Measurements from ENCODE around the gene MEIS3. TPM values are rescaled to one million over a fixed set of nuclear protein-coding genes. Genes with fewer than 3 reads are reported as not detected.

Gene MEIS3
- total RNA-seq, 1 experiment from 2014 or later = 35.8 TPM

DNA sequence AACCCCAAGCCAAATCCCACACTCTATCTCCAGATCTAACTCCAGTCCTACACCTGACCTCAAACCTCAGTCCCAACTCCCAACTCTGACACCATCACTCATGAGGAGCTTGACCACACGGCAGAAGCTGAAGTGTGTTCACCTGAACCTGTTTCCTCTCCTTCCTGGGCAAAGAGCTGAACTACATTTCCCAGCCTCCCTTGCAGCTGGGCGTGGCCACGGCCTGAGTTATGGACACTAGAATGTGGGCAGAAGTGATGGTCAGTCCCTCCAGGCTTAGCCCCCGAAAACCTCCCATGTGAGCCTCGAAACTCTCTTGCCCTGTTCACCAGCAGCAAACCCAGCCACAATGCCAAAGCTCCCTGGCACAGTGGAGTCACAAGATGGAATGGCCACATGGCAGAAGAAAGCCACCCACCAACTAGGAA lies 19.5 kb upstream of the MEIS3 start:
- ATAC-seq = peak; percentile 72
- POLR2A ChIA-PET = interaction anchor here (1.4 kb wide), 1 partner anchor 8 kb away, joined by 6 read pairs; no protein-coding TSS in a partner anchor
- no TSS peak for BruUV-seq (replicated peaks)

More for the DNA sequence above, 19.5 kb upstream of the MEIS3 start:
- H3K9me2 ChIP-seq (ENCODE audit: insufficient read depth) = no peaks in the 10 kb centered on the region
- H3K27me3 ChIP-seq (ENCODE audit: insufficient read depth, low read length) = peaks cover 2% of the 10 kb centered on the region; the same call in 1 of the 2 replicates
- CTCF ChIA-PET = interaction anchor here (0.6 to 3.2 kb wide), 13 partner anchors 8 to 274 kb away, joined by 3 to 19 read pairs (median 6); partner anchors contain the start of genes EHD2, KPTN and NAPA
- peak overlapping the region; percentile 44 for H2AFZ ChIP-seq (ENCODE audit: low read depth, low read length, poor library complexity, severe bottlenecking)
- H3K4me1 ChIP-seq (ENCODE audit: control insufficient read depth in 1 of 2, insufficient read depth in 2 of 2, low read length in 2 of 2) = peaks cover 0 to 4% of the 10 kb centered on the region in 2 experiments; a peak in 1 of 4 replicates
- H3K79me2 ChIP-seq (ENCODE audit: insufficient read depth, low read length) = no peaks in the 10 kb centered on the region
- no peaks in the 10 kb centered on the region for H3K36me3 ChIP-seq (ENCODE audit: control insufficient read depth in 1 of 2, insufficient read depth in 2 of 2, low read length in 2 of 2)
- H3K4me3 ChIP-seq (replicated peaks in 1 of 2; ENCODE audit: low read depth in 1 of 2, low read length in 2 of 2) = no peak overlapping the region
- 0 out of 2 replicates have a peak overlapping the region, but pooled peaks have one; percentile 3 for H3K4me2 ChIP-seq (ENCODE audit: low read length)
- intact Hi-C loops (cut with micrococcal nuclease) = no loop called here
- H3K9ac ChIP-seq (ENCODE audit: low read length) = no peak overlapping the region
- H3K27ac ChIP-seq (ENCODE audit: low read depth, low read length) = no peak overlapping the region
- TF ChIP-seq YY1 (IDR thresholded peaks at IDR 0.05; ENCODE audit: extremely low read depth, insufficient replicate concordance, low read depth, low read length) = peak; percentile 66
- peak; percentile 75 for TF ChIP-seq SP1 (IDR thresholded peaks at IDR 0.05; ENCODE audit: low read depth)
- TF ChIP-seq RAD21 (IDR thresholded peaks at IDR 0.05; ENCODE audit: low read depth) = no peak
- no peak for TF ChIP-seq EZH2 (IDR thresholded peaks at IDR 0.05)
- TF ChIP-seq, protein P1, sequence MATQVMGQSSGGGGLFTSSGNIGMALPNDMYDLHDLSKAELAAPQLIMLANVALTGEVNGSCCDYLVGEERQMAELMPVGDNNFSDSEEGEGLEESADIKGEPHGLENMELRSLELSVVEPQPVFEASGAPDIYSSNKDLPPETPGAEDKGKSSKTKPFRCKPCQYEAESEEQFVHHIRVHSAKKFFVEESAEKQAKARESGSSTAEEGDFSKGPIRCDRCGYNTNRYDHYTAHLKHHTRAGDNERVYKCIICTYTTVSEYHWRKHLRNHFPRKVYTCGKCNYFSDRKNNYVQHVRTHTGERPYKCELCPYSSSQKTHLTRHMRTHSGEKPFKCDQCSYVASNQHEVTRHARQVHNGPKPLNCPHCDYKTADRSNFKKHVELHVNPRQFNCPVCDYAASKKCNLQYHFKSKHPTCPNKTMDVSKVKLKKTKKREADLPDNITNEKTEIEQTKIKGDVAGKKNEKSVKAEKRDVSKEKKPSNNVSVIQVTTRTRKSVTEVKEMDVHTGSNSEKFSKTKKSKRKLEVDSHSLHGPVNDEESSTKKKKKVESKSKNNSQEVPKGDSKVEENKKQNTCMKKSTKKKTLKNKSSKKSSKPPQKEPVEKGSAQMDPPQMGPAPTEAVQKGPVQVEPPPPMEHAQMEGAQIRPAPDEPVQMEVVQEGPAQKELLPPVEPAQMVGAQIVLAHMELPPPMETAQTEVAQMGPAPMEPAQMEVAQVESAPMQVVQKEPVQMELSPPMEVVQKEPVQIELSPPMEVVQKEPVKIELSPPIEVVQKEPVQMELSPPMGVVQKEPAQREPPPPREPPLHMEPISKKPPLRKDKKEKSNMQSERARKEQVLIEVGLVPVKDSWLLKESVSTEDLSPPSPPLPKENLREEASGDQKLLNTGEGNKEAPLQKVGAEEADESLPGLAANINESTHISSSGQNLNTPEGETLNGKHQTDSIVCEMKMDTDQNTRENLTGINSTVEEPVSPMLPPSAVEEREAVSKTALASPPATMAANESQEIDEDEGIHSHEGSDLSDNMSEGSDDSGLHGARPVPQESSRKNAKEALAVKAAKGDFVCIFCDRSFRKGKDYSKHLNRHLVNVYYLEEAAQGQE (IDR thresholded peaks at IDR 0.05; ENCODE audit: low read depth) = no peak
- no peak for TF ChIP-seq EGR1 (IDR thresholded peaks at IDR 0.05; ENCODE audit: low read depth)
- no peaks in the 10 kb centered on the region for H3K9me3 ChIP-seq (ENCODE audit: control insufficient read depth in 1 of 2, insufficient read depth in 1 of 2, low read depth in 1 of 2, low read length in 2 of 2)
- DNase-seq (ENCODE audit: low read depth, low spot score) = no peak
- RAD21 ChIA-PET (ENCODE audit: low non-redundant PET in 1 of 2, low total read pairs in 2 of 2, uncharacterized antibody in 2 of 2, unreplicated experiment in 2 of 2) = interaction anchor here (0.6 to 1.9 kb wide), 5 partner anchors 11 to 268 kb away, joined by 3 to 6 read pairs (median 4); partner anchors contain the start of gene KPTN (in 1 of the 2)
- H4K20me1 ChIP-seq (ENCODE audit: insufficient read depth) = no peaks in the 10 kb centered on the region
